GM19372 (cell line): Measurements from ENCODE around the gene FCN2.
"Not testable (repeated sequence)": the region's sequence is repeated elsewhere in the genome, so short reads cannot be mapped to it uniquely, and the experiment has no call there.

Experiments used
- ATAC-seq: cut with Tn5 transposase; IDR thresholded peaks from one replicate; pipeline ENCODE4 v1.9.1; 2021; ENCODE audit warnings: mild to moderate bottlenecking, low read depth, moderate library complexity; ENCODE audit not compliant: unreplicated experiment

The FCN2 gene

GRCh38 chr9:134846699-134847098, 33.9 kb upstream of the FCN2 start:
- ATAC-seq: no peak

- no peak for ATAC-seq
These were observed 33.5 kb upstream of the FCN2 start for GRCh38 chr9:134847138-134847537.

DNA sequence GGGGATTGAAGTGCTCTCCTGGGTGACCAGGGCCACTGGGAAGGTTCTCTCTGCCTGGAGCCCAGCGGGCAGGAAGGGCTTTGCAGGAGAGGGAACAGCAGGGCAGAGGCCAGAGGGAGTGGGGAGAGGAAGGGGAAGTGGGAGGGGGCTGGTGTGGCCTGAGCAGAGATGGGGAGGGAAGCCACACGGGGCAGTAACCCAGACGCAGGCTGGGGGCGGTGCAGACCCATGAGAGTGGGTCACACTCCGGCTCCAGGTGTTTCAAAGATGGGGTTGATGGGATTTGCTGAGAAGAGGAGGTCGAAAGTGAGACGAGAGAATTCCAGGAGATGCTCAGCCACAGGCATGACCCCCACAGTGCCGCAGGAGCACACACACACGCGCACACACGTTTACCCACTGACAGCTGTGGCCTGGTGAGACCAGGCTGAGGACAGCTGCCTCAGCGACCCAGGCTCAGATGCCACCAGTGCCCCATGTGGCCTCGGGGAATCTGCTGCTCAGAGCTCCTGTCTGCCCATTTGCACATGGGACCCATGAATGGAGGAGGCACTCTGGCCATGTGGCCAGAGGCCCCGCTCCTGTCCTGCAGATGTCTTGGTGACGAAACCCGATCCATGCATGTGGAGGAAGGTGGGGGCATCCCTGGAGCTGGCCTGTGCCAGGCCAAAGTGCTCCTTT, 32.7 kb upstream of the FCN2 start:
- no peak for ATAC-seq

DNA sequence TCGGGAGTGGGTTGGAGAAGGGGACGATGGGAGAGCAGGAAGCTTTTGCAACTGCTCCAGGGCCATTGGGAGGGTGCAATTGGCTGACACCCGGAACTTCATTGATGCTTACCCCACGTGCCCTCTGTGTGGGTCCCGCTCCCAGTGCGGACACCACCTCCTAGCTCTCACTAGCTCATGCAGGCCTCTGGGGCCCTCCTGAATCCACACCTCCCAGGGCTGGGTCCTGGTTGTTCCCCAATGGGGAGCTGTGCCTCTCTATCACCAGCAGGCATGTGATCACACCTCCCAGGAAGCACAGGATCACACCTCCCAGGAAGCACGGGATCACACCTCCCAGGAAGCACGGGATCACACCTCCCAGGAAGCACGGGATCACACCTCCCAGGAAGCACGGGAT, 32.1 kb upstream of the FCN2 start:
- no peak for ATAC-seq

DNA sequence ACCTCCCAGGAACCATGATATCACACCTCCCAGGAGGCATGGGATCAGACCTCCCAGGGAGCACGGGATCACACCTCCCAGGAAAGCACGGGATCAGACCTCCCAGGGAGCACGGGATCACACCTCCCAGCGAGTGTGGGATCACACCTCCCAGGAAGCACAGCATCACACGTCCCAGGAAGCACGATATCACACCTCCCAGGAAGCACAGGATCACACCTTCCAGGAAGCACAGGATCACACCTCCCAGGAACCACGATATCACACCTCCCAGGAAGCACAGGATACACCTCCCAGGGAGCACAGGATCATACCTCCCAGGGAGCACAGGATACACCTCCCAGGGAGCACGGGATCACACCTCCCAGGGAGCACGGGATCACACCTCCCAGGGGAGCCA, 30.0 kb upstream of the FCN2 start:
- no peak for ATAC-seq

DNA sequence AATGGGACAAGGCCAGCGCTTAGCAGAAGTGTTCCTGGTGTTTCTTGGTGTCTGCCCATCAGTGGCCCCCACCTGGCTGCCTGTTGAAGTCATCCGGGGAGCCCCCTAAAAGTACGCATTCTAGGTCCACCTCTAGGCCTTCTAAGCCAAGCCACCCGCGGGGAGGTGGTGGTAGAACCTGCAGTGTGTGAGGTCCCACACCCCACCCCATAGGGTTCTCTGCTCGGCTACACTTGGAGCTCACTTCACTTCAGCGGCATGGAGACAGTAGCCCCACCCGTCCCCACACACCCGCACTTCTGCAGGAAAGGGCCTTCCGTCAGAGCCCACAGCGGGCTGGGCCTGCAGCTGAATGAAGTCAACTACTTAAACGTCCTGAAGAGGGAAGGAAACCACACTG, 29.6 kb upstream of the FCN2 start:
- no peak for ATAC-seq

GRCh38 chr9:134852906-134853654, 27.5 kb upstream of the FCN2 start:
- ATAC-seq: no peak

DNA sequence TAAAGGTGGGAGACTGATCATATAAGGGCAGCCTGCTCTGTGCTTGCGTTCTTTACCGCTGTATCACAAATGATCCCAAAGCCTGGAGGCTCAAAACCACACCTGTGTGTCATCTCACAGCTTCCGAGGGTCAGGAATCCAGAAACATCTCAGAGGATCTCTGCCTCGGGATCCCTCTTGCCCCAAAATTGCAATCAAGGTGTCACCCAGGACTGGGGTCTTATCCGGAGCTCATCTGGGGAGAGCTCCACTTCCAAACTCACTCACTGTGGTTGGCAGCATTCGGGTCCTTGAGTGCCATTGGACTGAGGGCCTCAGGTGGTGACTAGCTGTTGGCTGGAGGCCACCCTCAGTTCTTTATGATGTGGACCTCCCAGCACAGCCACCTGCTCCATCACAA, 26.7 kb upstream of the FCN2 start:
- ATAC-seq: no peak

GRCh38 chr9:134854541-134854981, 26.0 kb upstream of the FCN2 start:
- no peak for ATAC-seq

DNA sequence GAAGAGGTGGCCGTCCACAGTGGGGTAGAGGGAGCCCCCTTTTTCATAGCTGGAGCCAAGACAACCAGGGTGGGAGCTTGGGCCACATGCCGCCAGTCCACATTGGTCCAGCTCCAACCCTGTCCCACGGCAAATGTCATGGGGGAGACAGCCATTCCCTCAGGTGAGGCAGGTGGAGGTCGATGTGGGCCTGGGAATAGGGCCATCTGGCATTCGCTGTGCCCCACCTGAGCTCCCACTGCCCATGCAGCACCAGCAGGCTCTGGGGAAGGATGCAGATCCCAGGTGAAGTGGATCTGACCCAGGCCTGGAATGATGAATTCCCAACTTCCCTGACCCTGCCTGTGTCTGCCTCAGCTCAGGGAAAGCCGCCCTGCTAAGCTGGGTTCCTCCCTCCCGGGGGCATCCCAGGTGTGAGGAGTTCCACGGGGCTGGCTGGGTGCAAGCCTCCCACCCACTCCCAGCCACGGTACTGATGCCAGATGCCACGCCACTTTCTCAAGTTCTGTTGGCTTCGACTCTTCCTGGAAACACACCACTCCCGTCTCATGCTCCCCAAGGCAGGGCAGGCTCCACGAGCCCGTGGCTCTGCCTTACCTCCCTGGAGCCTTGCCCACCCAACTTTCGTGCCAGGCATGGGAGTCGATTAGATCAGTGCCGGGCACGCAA, 25.2 kb upstream of the FCN2 start:
- no peak for ATAC-seq

DNA sequence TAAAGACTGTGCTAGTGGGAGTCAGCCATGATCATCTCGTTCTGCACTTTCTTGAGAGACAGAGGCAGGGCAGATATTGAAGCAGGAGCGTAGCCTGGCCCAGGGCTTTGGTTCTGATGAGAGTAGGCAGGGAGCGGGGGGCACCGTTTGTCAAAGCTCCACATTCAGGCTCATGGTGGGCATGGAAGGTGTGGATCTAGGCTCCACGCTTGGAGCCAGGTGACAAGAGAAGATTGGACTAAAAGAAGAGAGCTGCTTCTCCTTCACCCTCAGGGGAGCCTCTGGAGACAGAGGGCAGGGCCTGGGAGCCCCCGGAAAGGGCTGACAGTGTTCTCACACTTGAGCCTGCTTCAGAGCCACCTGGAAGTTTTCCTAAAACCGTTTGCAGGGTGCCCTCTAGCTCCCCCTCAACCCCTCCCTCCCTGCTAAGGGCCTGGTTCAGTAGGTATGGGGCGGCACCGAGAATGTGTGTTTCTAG, 24.7 kb upstream of the FCN2 start:
- ATAC-seq: no peak

DNA sequence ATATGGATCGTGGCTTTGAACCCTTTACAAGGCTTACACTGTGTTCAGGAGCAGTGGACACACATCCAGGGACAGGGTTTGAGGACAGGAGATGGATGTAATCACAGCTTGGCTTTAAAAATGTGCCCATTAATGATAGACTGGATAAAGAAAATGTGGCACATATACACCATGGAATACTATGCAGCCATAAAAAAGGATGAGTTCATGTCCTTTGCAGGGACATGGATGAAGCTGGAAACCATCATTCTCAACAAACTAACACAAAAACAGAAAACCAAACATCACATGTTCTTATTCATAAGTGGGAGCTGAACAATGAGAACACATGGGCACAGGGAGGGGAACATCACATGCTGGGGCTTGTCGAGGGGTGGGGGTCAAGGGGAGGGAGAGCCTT, 23.2 kb upstream of the FCN2 start:
- ATAC-seq: not testable (repeated sequence)

DNA sequence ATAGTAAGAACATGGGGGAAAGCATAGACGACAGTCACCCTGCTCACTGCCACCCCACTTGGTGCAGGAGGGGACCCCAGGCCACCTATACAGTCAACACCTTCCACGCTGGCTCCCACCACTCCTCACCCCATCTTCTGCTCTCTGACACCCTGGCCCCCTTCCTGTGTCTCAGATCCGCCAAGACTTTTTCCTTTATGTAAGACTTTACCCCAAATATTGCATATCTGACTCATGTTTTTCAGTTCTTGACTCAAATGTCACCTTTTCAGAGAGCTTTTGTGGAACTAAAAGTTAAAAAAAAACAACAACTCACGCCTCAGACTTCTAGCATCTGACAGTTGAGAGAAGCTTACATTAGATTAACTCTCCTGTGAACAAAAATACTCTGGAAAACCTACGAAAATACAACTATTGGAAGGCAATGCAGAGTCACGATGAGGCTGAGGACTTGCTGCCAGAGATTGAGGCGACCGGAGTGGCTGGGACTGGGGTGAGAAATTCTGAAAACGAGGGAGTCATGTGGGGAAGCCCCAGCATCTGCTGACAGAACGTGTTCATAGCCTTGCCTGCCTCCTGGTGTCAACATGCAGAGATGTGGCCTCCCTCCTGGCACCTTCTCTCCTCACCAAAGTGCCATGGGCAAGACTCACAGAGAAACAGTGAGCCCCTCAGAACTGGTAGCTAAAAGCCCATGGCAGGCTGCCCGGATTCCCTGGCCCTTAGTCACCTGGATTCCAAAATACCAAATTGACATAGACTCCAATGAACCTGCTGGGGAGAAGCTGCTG, 22.4 kb upstream of the FCN2 start:
- ATAC-seq: peak; percentile 81

GRCh38 chr9:134860510-134860909, 20.1 kb upstream of the FCN2 start:
- no peak for ATAC-seq

GRCh38 chr9:134861595-134862334, 18.8 kb upstream of the FCN2 start:
- no peak for ATAC-seq

- ATAC-seq: no peak
These were observed 17.2 kb upstream of the FCN2 start for GRCh38 chr9:134863306-134863902.

DNA sequence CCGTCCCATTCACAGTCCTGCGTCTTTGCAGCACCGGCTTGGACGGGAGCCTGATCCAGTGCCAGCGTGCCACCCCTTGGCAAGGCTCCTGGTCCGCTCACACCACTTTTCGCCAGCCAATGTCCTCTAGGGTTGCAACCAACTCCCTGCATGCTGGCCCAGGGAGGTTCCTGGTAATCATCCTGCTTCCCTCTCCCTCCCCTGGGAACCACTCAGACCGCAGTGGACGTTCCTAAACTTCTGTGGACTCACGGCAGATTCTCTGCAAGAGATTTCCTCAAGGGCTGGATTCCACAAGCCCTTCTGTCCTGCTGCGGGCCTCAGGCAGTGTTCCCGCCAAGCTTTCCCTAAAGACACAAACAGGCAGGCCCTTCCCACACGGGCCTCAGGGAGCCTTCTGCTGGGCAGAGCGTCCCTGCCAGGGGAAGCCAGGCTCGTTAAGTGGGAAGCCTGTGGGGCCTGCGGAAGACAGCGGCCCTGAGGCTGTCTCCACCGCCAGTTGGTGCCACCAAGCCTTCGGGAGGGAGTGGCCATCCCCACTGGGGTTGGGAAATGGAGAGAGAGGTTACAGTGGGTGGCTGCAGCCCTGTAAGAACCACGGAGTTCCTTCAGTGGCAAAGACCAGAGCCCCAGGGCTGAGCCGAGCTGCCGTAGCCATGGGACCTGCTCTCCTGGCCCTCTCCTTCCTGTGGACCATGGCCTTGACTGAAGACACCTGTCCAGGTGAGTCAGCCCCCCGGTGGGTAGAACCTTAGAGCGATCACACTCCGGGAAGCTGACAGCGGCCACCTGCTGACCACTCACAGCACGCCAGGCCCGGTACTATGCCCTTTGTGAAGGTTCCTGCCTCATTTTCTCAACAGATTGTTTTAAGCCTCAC, 16.4 kb upstream of the FCN2 start:
- no peak for ATAC-seq

GRCh38 chr9:134864821-134865190, 15.8 kb upstream of the FCN2 start:
- no peak for ATAC-seq
